Trophoblast cell (in vitro differentiated cells and primary cell): ENCODE data around the gene FAM228B.

Source experiments
- DNase-seq, 2 donors: peaks; one replicate each; pipeline ENCODE4 v3.0.0-alpha.2; 2016
- H2AFZ ChIP-seq: 2 replicates; pipeline ENCODE4 v1.6.1; 2013; ENCODE audit warnings: low read length, moderate library complexity, mild to moderate bottlenecking; ENCODE audit not compliant: insufficient read depth, poor library complexity
- H2AK5ac ChIP-seq: 2 replicates; pipeline ENCODE4 v1.6.1; 2013; ENCODE audit warnings: mild to moderate bottlenecking, low read length
- H2BK120ac ChIP-seq: 2 replicates; pipeline ENCODE4 v1.6.1; 2013; ENCODE audit warnings: low read length, mild to moderate bottlenecking, moderate library complexity; ENCODE audit not compliant: insufficient read depth, poor library complexity
- H2BK12ac ChIP-seq: 2 replicates; pipeline ENCODE4 v1.6.1; 2013; ENCODE audit warnings: mild to moderate bottlenecking, low read length, moderate library complexity
- H2BK5ac ChIP-seq: 2 replicates; pipeline ENCODE4 v1.6.1; 2013; ENCODE audit warnings: low read length, low read depth, moderate library complexity, mild to moderate bottlenecking; ENCODE audit not compliant: poor library complexity
- H3K14ac ChIP-seq: 2 replicates; pipeline ENCODE4 v1.6.1; 2013; ENCODE audit warnings: mild to moderate bottlenecking, low read length
- H3K18ac ChIP-seq: 2 replicates; pipeline ENCODE4 v1.6.1; 2013; ENCODE audit warnings: mild to moderate bottlenecking, low read length
- H3K23ac ChIP-seq: 2 replicates; pipeline ENCODE4 v1.6.1; 2013; ENCODE audit warnings: low read length
- H3K27ac ChIP-seq: 2 replicates; pipeline ENCODE4 v1.5.1; 2013; ENCODE audit warnings: low read depth, mild to moderate bottlenecking, inconsistent platforms, low read length, moderate library complexity
- H3K27me3 ChIP-seq: 2 replicates; pipeline ENCODE4 v1.6.1; 2013; ENCODE audit warnings: inconsistent platforms, mild to moderate bottlenecking, low read length, moderate library complexity; ENCODE audit not compliant: insufficient read depth
- H3K36me3 ChIP-seq, 2 experiments: 1 replicate in 1 of 2; 2 replicates in 1 of 2; pipeline ENCODE4 v1.6.1; 2013; ENCODE audit warnings: low read length in 2 of 2, mild to moderate bottlenecking in 2 of 2, moderate library complexity in 1 of 2; ENCODE audit not compliant: insufficient read depth in 2 of 2, control insufficient read depth in 1 of 2
- H3K4ac ChIP-seq: 2 replicates; pipeline ENCODE4 v1.6.1; 2013; ENCODE audit warnings: low read depth, mild to moderate bottlenecking, low read length, moderate library complexity
- H3K4me1 ChIP-seq, 2 experiments: 1 replicate in 1 of 2; 2 replicates in 1 of 2; pipeline ENCODE4 v1.6.1; 2013; ENCODE audit warnings: low read length in 2 of 2, mild to moderate bottlenecking in 2 of 2, moderate library complexity in 1 of 2; ENCODE audit not compliant: insufficient read depth in 2 of 2, control insufficient read depth in 1 of 2
- H3K4me2 ChIP-seq: 2 replicates; pipeline ENCODE4 v1.6.1; 2013; ENCODE audit warnings: inconsistent platforms, mild to moderate bottlenecking, low read length, moderate library complexity
- H3K4me3 ChIP-seq: 2 replicates; pipeline ENCODE4 v1.5.1; 2013; ENCODE audit warnings: mild to moderate bottlenecking, low read depth, low read length, inconsistent platforms
- H3K79me1 ChIP-seq: one replicate; pipeline ENCODE4 v1.6.1; 2013; ENCODE audit warnings: low read length
- H3K79me2 ChIP-seq: 2 replicates; pipeline ENCODE4 v1.6.1; 2013; ENCODE audit warnings: low read length, mild to moderate bottlenecking; ENCODE audit not compliant: control insufficient read depth, insufficient read depth, poor library complexity
- H3K9ac ChIP-seq: 2 replicates; pipeline ENCODE4 v1.6.1; 2013; ENCODE audit warnings: mild to moderate bottlenecking, low read length
- H3K9me3 ChIP-seq: 2 replicates; pipeline ENCODE4 v1.6.1; 2013; ENCODE audit warnings: low read depth, mild to moderate bottlenecking, control low read depth, inconsistent platforms, low read length; ENCODE audit not compliant: insufficient read depth
- H4K12ac ChIP-seq: 2 replicates; pipeline ENCODE4 v1.6.1; 2013; ENCODE audit warnings: low read depth, mild to moderate bottlenecking, low read length, moderate library complexity
- H4K8ac ChIP-seq: 2 replicates; pipeline ENCODE4 v1.6.1; 2013; ENCODE audit warnings: low read depth, mild to moderate bottlenecking, low read length, moderate library complexity
- H4K91ac ChIP-seq: one replicate; pipeline ENCODE4 v1.6.1; 2013; ENCODE audit warnings: low read depth, mild to moderate bottlenecking, low read length, moderate library complexity
- WGBS: extraction: QIAGEN DNeasy Blood & Tissue Kit; methylation state at CpG from one replicate; pipeline ENCODE4 v1.1.7; 2013; ENCODE audit warnings: missing lambda C conversion rate; ENCODE audit not compliant: insufficient read length, insufficient coverage; ENCODE audit errors: extremely low coverage; 5-methylcytosine and 5-hydroxymethylcytosine counted together

The FAM228B gene

DNA sequence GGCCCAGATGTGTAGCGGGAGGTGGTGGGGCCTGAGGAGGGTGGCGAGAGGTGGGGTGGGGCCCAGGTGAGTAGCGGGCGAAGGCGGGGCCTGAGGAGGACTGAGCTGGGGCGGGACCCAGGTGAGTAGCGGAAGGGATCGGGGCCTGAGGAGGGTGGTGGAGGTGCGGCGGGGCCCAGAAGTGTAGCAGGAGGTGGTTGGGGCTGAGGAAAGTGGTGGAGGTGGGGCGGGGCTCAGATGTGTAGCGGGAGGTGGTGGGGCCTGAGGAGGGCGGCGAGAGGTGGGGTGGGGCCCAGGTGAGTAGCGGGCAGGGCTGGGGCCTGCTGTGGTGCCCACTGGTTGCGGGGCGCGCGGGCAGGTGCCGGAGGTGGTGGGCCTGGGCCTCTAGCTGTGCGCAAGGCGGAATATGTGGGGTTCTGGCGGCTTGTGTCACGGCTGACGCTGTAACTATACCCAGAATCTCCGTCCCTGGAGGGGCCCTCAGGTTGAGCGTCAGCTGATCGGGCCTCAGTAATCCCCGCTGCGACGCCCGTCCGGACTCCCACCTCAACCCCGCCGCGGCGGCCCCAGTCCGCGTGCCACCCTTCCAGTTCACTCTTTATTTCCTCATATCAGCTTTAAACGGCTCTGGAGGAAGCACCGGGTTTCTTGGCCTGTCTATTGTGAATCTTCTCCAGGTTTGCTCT lies 46.3 kb upstream of the FAM228B start:
- peak; percentile 11 to 45 for DNase-seq
- no CpG with 5 or more reads among the region's 41 CpGs for WGBS

DNA sequence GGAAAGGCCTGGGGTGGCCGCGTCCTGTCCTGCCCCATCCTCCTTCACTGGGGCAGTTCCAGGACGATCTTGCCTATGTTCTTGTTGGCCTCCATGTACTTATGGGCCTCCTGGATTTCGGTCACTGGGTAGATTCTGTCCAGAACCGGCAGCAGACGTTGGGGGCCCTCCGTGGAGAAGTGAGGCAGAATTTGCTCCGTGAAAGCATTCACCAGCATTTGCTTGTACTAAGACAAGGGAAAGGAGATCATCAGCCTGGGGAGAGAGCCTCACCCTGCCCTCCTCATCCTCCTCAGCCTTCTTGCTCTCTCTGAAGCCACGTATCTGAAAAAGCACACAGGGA lies 45.8 kb upstream of the FAM228B start:
- peak overlapping the region; percentile 79 for H3K4me3 ChIP-seq
- H3K23ac ChIP-seq = no peak overlapping the region
- H4K8ac ChIP-seq = peak overlapping the region; percentile 86
- H3K27ac ChIP-seq = peak overlapping the region; percentile 50
- peak overlapping the region; percentile 56 for H4K12ac ChIP-seq
- H2BK120ac ChIP-seq = no peak overlapping the region
- H3K18ac ChIP-seq = no peak overlapping the region
- no peak overlapping the region for H2BK5ac ChIP-seq
- peaks cover 8% of the 10 kb centered on the region for H3K79me1 ChIP-seq
- peaks cover 3% of the 10 kb centered on the region for H3K79me2 ChIP-seq
- peak overlapping the region; percentile 41 for H4K91ac ChIP-seq
- H3K4ac ChIP-seq = peak overlapping the region; percentile 13
- no CpG with 5 or more reads among the region's 9 CpGs for WGBS
- H3K4me1 ChIP-seq = peaks cover 0 to 6% of the 10 kb centered on the region in 2 experiments
- peak overlapping the region; percentile 17 for H2AFZ ChIP-seq
- DNase-seq = no peak
- no peaks in the 10 kb centered on the region for H3K27me3 ChIP-seq
- H3K14ac ChIP-seq = peak overlapping the region; percentile 38
- no peak overlapping the region for H2AK5ac ChIP-seq
- no peak overlapping the region for H2BK12ac ChIP-seq
- H3K9me3 ChIP-seq = no peaks in the 10 kb centered on the region
- peak overlapping the region; percentile 93 for H3K4me2 ChIP-seq
- H3K36me3 ChIP-seq = peaks cover 5 to 22% of the 10 kb centered on the region in 2 experiments
- H3K9ac ChIP-seq = peak overlapping the region; percentile 74

More for the DNA sequence above, 46.3 kb upstream of the FAM228B start:
- peak overlapping the region; percentile 79 for H3K4me3 ChIP-seq
- H2AFZ ChIP-seq = peak overlapping the region; percentile 66
- peak overlapping the region; percentile 65 for H4K91ac ChIP-seq
- no peak overlapping the region for H2BK12ac ChIP-seq
- H3K14ac ChIP-seq = peak overlapping the region; percentile 38
- H3K9me3 ChIP-seq = no peaks in the 10 kb centered on the region
- H3K27ac ChIP-seq = peak overlapping the region; percentile 50
- H3K4me1 ChIP-seq = peaks cover 0 to 6% of the 10 kb centered on the region in 2 experiments
- peaks cover 3% of the 10 kb centered on the region for H3K79me2 ChIP-seq
- peak overlapping the region; percentile 86 for H4K8ac ChIP-seq
- H2BK5ac ChIP-seq = no peak overlapping the region
- peaks cover 4 to 17% of the 10 kb centered on the region in 2 experiments for H3K36me3 ChIP-seq
- peaks cover 8% of the 10 kb centered on the region for H3K79me1 ChIP-seq
- peak overlapping the region; percentile 74 for H3K9ac ChIP-seq
- H3K27me3 ChIP-seq = no peaks in the 10 kb centered on the region
- no peak overlapping the region for H3K23ac ChIP-seq
- H3K18ac ChIP-seq = peak overlapping the region; percentile 51
- no peak overlapping the region for H2AK5ac ChIP-seq
- peak overlapping the region; percentile 56 for H4K12ac ChIP-seq
- H3K4ac ChIP-seq = peak overlapping the region; percentile 13
- peak overlapping the region; percentile 93 for H3K4me2 ChIP-seq
- no peak overlapping the region for H2BK120ac ChIP-seq

- H3K18ac ChIP-seq = no peak overlapping the region
- H3K27ac ChIP-seq = no peak overlapping the region
- no peak overlapping the region for H4K91ac ChIP-seq
- WGBS = no CpG with 5 or more reads among the region's 2 CpGs
- H3K4me3 ChIP-seq = no peak overlapping the region
- peaks cover 3% of the 10 kb centered on the region for H3K79me2 ChIP-seq
- peaks cover 8 to 23% of the 10 kb centered on the region in 2 experiments for H3K36me3 ChIP-seq
- H3K9ac ChIP-seq = peak overlapping the region; percentile 50
- H4K12ac ChIP-seq = no peak overlapping the region
- peaks cover 0 to 6% of the 10 kb centered on the region in 2 experiments for H3K4me1 ChIP-seq
- no peak overlapping the region for H2BK5ac ChIP-seq
- H3K23ac ChIP-seq = no peak overlapping the region
- no peaks in the 10 kb centered on the region for H3K9me3 ChIP-seq
- no peak overlapping the region for H3K4ac ChIP-seq
- no peak overlapping the region for H4K8ac ChIP-seq
- H3K27me3 ChIP-seq = no peaks in the 10 kb centered on the region
- no peak overlapping the region for H2AK5ac ChIP-seq
- peak overlapping the region; percentile 93 for H3K4me2 ChIP-seq
- no peak overlapping the region for H2BK120ac ChIP-seq
- H3K14ac ChIP-seq = no peak overlapping the region
- H2BK12ac ChIP-seq = no peak overlapping the region
- no peak for DNase-seq
- no peak overlapping the region for H2AFZ ChIP-seq
- H3K79me1 ChIP-seq = peaks cover 8% of the 10 kb centered on the region
Measured at GRCh38 chr2:24077879-24078278, 45.4 kb upstream of the FAM228B start.

- H4K12ac ChIP-seq = no peak overlapping the region
Measured at GRCh38 chr2:24080701-24081100, 42.6 kb upstream of the FAM228B start.

More at GRCh38 chr2:24080701-24081100, 42.6 kb upstream of the FAM228B start:
- H2AK5ac ChIP-seq = no peak overlapping the region
- H2BK120ac ChIP-seq = no peak overlapping the region
- H3K27me3 ChIP-seq = no peaks in the 10 kb centered on the region
- no peak overlapping the region for H4K8ac ChIP-seq
- no peak overlapping the region for H3K4ac ChIP-seq
- no peaks in the 10 kb centered on the region for H3K9me3 ChIP-seq
- H3K4me2 ChIP-seq = no peak overlapping the region
- H2BK5ac ChIP-seq = no peak overlapping the region
- no peak overlapping the region for H3K23ac ChIP-seq
- H3K4me1 ChIP-seq = peaks cover 7 to 11% of the 10 kb centered on the region in 2 experiments
- H3K9ac ChIP-seq = no peak overlapping the region
- H3K4me3 ChIP-seq = no peak overlapping the region
- no peak overlapping the region for H3K18ac ChIP-seq
- no peak overlapping the region for H4K91ac ChIP-seq
- no peak overlapping the region for H3K14ac ChIP-seq
- DNase-seq = no peak
- H3K79me2 ChIP-seq = peaks cover 7% of the 10 kb centered on the region
- no CpG with 5 or more reads among the region's 2 CpGs for WGBS
- peaks cover 7 to 22% of the 10 kb centered on the region in 2 experiments for H3K36me3 ChIP-seq
- H3K27ac ChIP-seq = no peak overlapping the region
- H2BK12ac ChIP-seq = no peak overlapping the region
- H2AFZ ChIP-seq = no peak overlapping the region
- peaks cover 22% of the 10 kb centered on the region for H3K79me1 ChIP-seq
